ENCODE measurements around the gene SUZ12.
"Not testable (repeated sequence)": the region's sequence is repeated elsewhere in the genome, so short reads cannot be mapped to it uniquely, and the experiment has no call there.

SUZ12 gene

DNA sequence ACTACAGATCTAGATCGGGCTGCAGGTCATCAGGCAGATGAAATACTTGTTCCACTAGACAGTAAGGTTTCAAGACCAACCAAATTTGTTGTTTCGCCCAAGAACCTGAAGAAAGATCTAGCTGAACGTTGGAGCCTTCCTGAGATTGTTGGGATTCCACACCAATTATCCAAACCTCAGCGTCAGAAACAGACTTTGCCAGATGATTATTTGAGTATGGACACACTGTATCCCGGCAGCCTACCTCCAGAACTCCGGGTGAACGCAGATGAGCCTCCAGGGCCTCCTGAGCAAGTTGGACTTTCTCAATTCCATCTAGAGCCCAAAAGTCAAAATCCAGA is 84.8 kb downstream of the SUZ12 start:
- H2BK5ac ChIP-seq (ENCODE audit: low read depth, low read length, poor library complexity) = no peak overlapping the region
- no peak overlapping the region for H3K9ac ChIP-seq (ENCODE audit: low read length)
- H3K4me3 ChIP-seq (ENCODE audit: low read depth, low read length) = no peak overlapping the region
- H3K4me2 ChIP-seq (ENCODE audit: low read length) = no peak overlapping the region
- no peak overlapping the region for H2BK12ac ChIP-seq (ENCODE audit: low read length)
- no peaks in the 10 kb centered on the region for H3K79me2 ChIP-seq (ENCODE audit: control insufficient read depth, insufficient read depth, low read length, poor library complexity)
- H2BK120ac ChIP-seq (ENCODE audit: insufficient read depth, low read length, poor library complexity) = no peak overlapping the region
- no peak overlapping the region for H3K27ac ChIP-seq (ENCODE audit: low read depth, low read length)
- H4K91ac ChIP-seq (ENCODE audit: low read depth, low read length) = no peak overlapping the region
- no peak overlapping the region for H3K23ac ChIP-seq (ENCODE audit: low read length)
- H3K18ac ChIP-seq (ENCODE audit: low read length) = no peak overlapping the region
- peaks cover 0 to 5% of the 10 kb centered on the region in 2 experiments for H3K4me1 ChIP-seq (ENCODE audit: control insufficient read depth in 1 of 2, insufficient read depth in 2 of 2, low read length in 2 of 2)
- no peaks in the 10 kb centered on the region for H3K79me1 ChIP-seq (ENCODE audit: low read length)
- DNase-seq = peak; percentile 9 to 69
- no CpG with 5 or more reads among the region's 7 CpGs for WGBS (ENCODE audit: extremely low coverage, insufficient coverage, insufficient read length)
- no peak overlapping the region for H3K14ac ChIP-seq (ENCODE audit: low read length)
- no peak overlapping the region for H3K4ac ChIP-seq (ENCODE audit: low read depth, low read length)
- H3K36me3 ChIP-seq (ENCODE audit: control insufficient read depth in 1 of 2, insufficient read depth in 2 of 2, low read length in 2 of 2) = peaks cover 7% of the 10 kb centered on the region in 2 experiments
- H4K8ac ChIP-seq (ENCODE audit: low read depth, low read length) = no peak overlapping the region
- peaks cover 3% of the 10 kb centered on the region for H3K9me3 ChIP-seq (ENCODE audit: insufficient read depth, low read depth, low read length)
- H2AFZ ChIP-seq (ENCODE audit: insufficient read depth, low read length, poor library complexity) = no peak overlapping the region
- H4K12ac ChIP-seq (ENCODE audit: low read depth, low read length) = no peak overlapping the region
- no peak overlapping the region for H2AK5ac ChIP-seq (ENCODE audit: low read length)
- H3K27me3 ChIP-seq (ENCODE audit: insufficient read depth, low read length) = no peaks in the 10 kb centered on the region

GRCh38 chr17:32022554-32022953 is 85.7 kb downstream of the SUZ12 start:
- not testable (repeated sequence) for DNase-seq; H2BK120ac ChIP-seq (ENCODE audit: insufficient read depth, low read length, poor library complexity); H2AK5ac ChIP-seq (ENCODE audit: low read length); H2BK12ac ChIP-seq (ENCODE audit: low read length); H3K4me1 ChIP-seq (ENCODE audit: control insufficient read depth in 1 of 2, insufficient read depth in 2 of 2, low read length in 2 of 2); H3K79me2 ChIP-seq (ENCODE audit: control insufficient read depth, insufficient read depth, low read length, poor library complexity); H3K4me3 ChIP-seq (ENCODE audit: low read depth, low read length); H3K27me3 ChIP-seq (ENCODE audit: insufficient read depth, low read length); H2AFZ ChIP-seq (ENCODE audit: insufficient read depth, low read length, poor library complexity); H3K27ac ChIP-seq (ENCODE audit: low read depth, low read length); H2BK5ac ChIP-seq (ENCODE audit: low read depth, low read length, poor library complexity); H3K14ac ChIP-seq (ENCODE audit: low read length); H4K91ac ChIP-seq (ENCODE audit: low read depth, low read length); H3K23ac ChIP-seq (ENCODE audit: low read length); H3K9ac ChIP-seq (ENCODE audit: low read length); H3K36me3 ChIP-seq (ENCODE audit: control insufficient read depth in 1 of 2, insufficient read depth in 2 of 2, low read length in 2 of 2); H3K18ac ChIP-seq (ENCODE audit: low read length); H4K12ac ChIP-seq (ENCODE audit: low read depth, low read length); H3K79me1 ChIP-seq (ENCODE audit: low read length); H4K8ac ChIP-seq (ENCODE audit: low read depth, low read length); H3K4me2 ChIP-seq (ENCODE audit: low read length); H3K4ac ChIP-seq (ENCODE audit: low read depth, low read length); H3K9me3 ChIP-seq (ENCODE audit: insufficient read depth, low read depth, low read length)
- WGBS (ENCODE audit: extremely low coverage, insufficient coverage, insufficient read length) = no CpG with 5 or more reads among the region's 5 CpGs

DNA sequence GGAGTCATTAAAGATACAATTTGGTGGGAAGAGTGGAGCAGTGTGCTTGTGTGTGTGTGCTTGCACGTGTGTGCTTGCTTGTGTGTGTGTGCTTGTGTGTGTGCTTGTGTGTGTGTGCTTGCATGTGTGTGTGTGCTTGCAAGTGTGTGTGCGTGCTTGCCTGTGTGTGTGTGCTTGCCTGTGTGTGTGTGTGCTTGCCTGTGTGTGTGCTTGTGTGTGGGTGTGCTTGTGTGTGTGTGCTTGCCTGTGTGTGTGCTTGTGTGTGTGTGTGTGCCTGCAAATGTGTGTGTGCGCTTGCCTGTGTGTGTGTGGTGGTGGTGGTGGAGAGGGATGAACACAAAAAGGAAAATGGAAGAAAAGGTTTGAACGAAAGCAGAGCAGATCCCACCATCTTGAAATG is 90.5 kb downstream of the SUZ12 start:
- not testable (repeated sequence) for H3K4me1 ChIP-seq (ENCODE audit: control insufficient read depth in 1 of 2, insufficient read depth in 2 of 2, low read length in 2 of 2); H2AFZ ChIP-seq (ENCODE audit: insufficient read depth, low read length, poor library complexity); DNase-seq; H4K12ac ChIP-seq (ENCODE audit: low read depth, low read length); H4K91ac ChIP-seq (ENCODE audit: low read depth, low read length); H3K79me1 ChIP-seq (ENCODE audit: low read length); H3K36me3 ChIP-seq (ENCODE audit: control insufficient read depth in 1 of 2, insufficient read depth in 2 of 2, low read length in 2 of 2); H3K27me3 ChIP-seq (ENCODE audit: insufficient read depth, low read length); H2BK5ac ChIP-seq (ENCODE audit: low read depth, low read length, poor library complexity); H2BK120ac ChIP-seq (ENCODE audit: insufficient read depth, low read length, poor library complexity); H3K79me2 ChIP-seq (ENCODE audit: control insufficient read depth, insufficient read depth, low read length, poor library complexity); H2AK5ac ChIP-seq (ENCODE audit: low read length); H3K9ac ChIP-seq (ENCODE audit: low read length); H3K27ac ChIP-seq (ENCODE audit: low read depth, low read length); H4K8ac ChIP-seq (ENCODE audit: low read depth, low read length); H3K14ac ChIP-seq (ENCODE audit: low read length); H2BK12ac ChIP-seq (ENCODE audit: low read length); H3K4ac ChIP-seq (ENCODE audit: low read depth, low read length); H3K9me3 ChIP-seq (ENCODE audit: insufficient read depth, low read depth, low read length); H3K4me2 ChIP-seq (ENCODE audit: low read length)
- H3K4me3 ChIP-seq (ENCODE audit: low read depth, low read length) = peak overlapping the region; percentile 68
- H3K23ac ChIP-seq (ENCODE audit: low read length) = peak overlapping the region; percentile 13
- WGBS (ENCODE audit: extremely low coverage, insufficient coverage, insufficient read length) = no CpG with 5 or more reads among the region's 4 CpGs
- H3K18ac ChIP-seq (ENCODE audit: low read length) = peak overlapping the region; percentile 51

DNA sequence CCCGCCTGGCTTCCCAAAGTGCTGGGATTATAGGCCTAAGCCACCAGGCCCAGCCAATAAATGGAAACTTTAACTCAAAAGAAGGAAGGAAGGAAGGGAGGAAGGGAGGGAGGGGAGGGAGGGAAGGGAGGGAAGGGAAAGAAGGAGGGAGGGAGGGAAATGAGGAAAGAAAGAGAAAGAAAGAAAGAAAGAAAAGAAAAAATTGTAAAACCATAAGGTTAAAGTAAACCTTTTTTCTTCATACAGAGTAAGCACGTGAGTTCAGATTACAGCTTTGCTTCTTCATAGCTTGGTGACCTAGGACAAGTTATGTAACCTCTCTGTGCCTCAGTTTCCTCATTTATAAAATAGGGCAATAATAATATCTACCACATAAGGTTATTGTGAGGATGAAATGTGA is 96.4 kb downstream of the SUZ12 start:
- Histone ChIP-seq H3K79me1 (ENCODE audit: low read length) (no peaks in the 10 kb centered on the region), H3K27me3 (ENCODE audit: insufficient read depth, low read length) (no peaks in the 10 kb centered on the region), H3K36me3 (ENCODE audit: control insufficient read depth in 1 of 2, insufficient read depth in 2 of 2, low read length in 2 of 2) (peaks cover 7 to 9% of the 10 kb centered on the region in 2 experiments), H3K23ac (ENCODE audit: low read length) (no peak overlapping the region), H2BK12ac (ENCODE audit: low read length) (no peak overlapping the region), H3K9ac (ENCODE audit: low read length) (no peak overlapping the region), H2AK5ac (ENCODE audit: low read length) (no peak overlapping the region), H2BK5ac (ENCODE audit: low read depth, low read length, poor library complexity) (no peak overlapping the region), H4K8ac (ENCODE audit: low read depth, low read length) (no peak overlapping the region), H3K79me2 (ENCODE audit: control insufficient read depth, insufficient read depth, low read length, poor library complexity) (no peaks in the 10 kb centered on the region), H3K27ac (ENCODE audit: low read depth, low read length) (no peak overlapping the region), H3K4me1 (ENCODE audit: control insufficient read depth in 1 of 2, insufficient read depth in 2 of 2, low read length in 2 of 2) (no peaks in the 10 kb centered on the region), H3K18ac (ENCODE audit: low read length) (no peak overlapping the region), H4K91ac (ENCODE audit: low read depth, low read length) (no peak overlapping the region), H3K9me3 (ENCODE audit: insufficient read depth, low read depth, low read length) (no peaks in the 10 kb centered on the region), H2BK120ac (ENCODE audit: insufficient read depth, low read length, poor library complexity) (no peak overlapping the region), H3K4ac (ENCODE audit: low read depth, low read length) (no peak overlapping the region), H3K4me2 (ENCODE audit: low read length) (no peak overlapping the region), H3K4me3 (ENCODE audit: low read depth, low read length) (no peak overlapping the region), H4K12ac (ENCODE audit: low read depth, low read length) (no peak overlapping the region), H3K14ac (ENCODE audit: low read length) (no peak overlapping the region), H2AFZ (ENCODE audit: insufficient read depth, low read length, poor library complexity) (no peak overlapping the region)
- no peak for DNase-seq
- no CpG with 5 or more reads among the region's 2 CpGs for WGBS (ENCODE audit: extremely low coverage, insufficient coverage, insufficient read length)
